HG03469 (cell line): ENCODE measurements around the gene TSPY10.
"Not testable (repeated sequence)": the region's sequence is repeated elsewhere in the genome, so short reads cannot be mapped to it uniquely, and the experiment has no call there.

Experiments used
- ATAC-seq: cut with Tn5 transposase; IDR thresholded peaks from one replicate; pipeline ENCODE4 v1.9.1; 2021; ENCODE audit warnings: mild to moderate bottlenecking, moderate library complexity, moderate number of reproducible peaks; ENCODE audit not compliant: unreplicated experiment

TSPY10 gene, protein sequence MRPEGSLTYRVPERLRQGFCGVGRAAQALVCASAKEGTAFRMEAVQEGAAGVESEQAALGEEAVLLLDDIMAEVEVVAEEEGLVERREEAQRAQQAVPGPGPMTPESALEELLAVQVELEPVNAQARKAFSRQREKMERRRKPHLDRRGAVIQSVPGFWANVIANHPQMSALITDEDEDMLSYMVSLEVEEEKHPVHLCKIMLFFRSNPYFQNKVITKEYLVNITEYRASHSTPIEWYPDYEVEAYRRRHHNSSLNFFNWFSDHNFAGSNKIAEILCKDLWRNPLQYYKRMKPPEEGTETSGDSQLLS

DNA sequence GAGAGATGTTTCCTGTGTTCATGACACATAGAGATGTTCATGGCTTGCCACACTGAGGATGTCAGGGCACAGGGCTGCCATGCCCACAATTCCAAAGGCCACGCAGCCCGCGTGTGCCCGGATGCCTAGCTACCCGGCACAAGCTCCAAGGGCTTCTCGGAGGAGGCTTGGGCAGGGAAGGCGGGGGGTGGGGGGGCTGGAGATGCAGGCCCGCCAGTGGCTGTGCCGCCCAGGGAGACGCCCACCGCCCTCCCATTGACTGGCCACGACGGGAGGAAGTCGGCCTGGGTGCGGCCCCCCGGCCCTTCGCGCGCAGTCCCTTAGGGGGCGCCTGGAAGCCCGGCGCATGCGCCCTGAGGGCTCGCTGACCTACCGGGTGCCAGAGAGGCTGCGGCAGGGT lies at the start of gene TSPY10:
Gene TSPY10 (plus strand): TSS at position 301 of the 400 bp plus-strand sequence. CDS start 46 bp downstream, at position 347.
- not testable (repeated sequence) for ATAC-seq

DNA sequence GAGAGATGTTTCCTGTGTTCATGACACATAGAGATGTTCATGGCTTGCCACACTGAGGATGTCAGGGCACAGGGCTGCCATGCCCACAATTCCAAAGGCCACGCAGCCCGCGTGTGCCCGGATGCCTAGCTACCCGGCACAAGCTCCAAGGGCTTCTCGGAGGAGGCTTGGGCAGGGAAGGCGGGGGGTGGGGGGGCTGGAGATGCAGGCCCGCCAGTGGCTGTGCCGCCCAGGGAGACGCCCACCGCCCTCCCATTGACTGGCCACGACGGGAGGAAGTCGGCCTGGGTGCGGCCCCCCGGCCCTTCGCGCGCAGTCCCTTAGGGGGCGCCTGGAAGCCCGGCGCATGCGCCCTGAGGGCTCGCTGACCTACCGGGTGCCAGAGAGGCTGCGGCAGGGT lies 40.7 kb upstream of the TSPY10 start, which contains the start of gene TSPY9:
Gene TSPY9 (plus strand): TSS at position 301 of the 400 bp plus-strand sequence. CDS start 46 bp downstream, at position 347.
- not testable (repeated sequence) for ATAC-seq

DNA sequence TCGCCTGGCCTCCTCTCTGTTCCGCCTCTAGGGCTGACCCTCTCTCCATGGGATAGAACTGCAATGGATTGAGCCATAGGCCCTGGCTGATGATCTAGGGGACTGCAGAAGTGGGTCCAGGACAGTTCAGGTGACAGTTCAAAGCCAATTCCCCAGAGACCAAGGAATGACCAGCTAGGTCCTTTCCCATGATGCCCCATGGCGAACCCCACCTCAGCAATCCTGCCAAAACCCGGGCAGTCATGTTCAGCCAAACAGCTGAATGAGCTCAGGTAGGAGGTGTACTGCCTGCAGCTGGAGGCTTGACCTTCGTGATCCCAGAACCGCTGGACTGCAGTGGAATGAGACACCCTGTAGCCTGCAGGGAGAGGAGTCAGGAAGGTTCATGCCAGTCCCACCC lies 23.3 kb upstream of the TSPY10 start:
- not testable (repeated sequence) for ATAC-seq

DNA sequence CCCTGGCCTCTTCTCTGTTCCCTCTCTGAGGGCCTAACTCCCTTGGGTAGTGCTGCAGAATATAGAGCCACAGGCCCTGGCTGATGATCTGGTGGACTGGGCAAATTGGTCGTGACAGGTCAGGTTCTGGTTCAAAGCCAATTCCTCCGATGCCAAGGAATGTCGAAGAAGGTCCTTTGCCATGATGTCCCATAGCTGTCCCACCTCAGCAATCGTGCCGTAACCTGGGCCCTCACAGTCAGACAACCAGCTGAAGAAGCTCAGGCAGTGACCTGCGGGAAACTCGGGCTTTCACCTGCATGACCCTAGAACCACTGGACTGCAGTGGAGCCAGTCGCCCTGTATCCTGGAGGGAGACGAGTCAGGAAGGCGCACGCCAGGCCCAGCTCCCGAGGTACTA lies 11.4 kb upstream of the TSPY10 start:
- ATAC-seq = not testable (repeated sequence)
